Adipose tissue (tissue), 3 donors: ENCODE data around the gene POLR2C. TPM values are rescaled to one million over a fixed set of nuclear protein-coding genes. Genes with fewer than 3 reads are reported as not detected.
"Not testable (repeated sequence)": the region's sequence is repeated elsewhere in the genome, so short reads cannot be mapped to it uniquely, and the experiment has no call there.

Source experiments
- H3K27ac ChIP-seq: one replicate; pipeline ENCODE4 v1.5.1; 2013; ENCODE audit warnings: low read depth, low read length
- WGBS, 3 donors: extraction: QIAGEN DNeasy Blood & Tissue Kit; methylation state at CpG; one replicate each; pipeline ENCODE4 v1.1.7; 2013; 5-methylcytosine and 5-hydroxymethylcytosine counted together
- polyA plus RNA-seq, 3 donors: library from polyadenylated mRNA; stranded (reverse); fragments of 200-250 nt; gene quantifications; one replicate each; pipeline ENCODE4 v1.2.3, GENCODE V29; 2013
- donor health status: healthy with polysubstance abuse.
- donor health status: Bipolar disorder and iron deficiency.
- donor health status: healthy.

The POLR2C gene
- 10 to 100 TPM; 39.3 to 52.1 (median 39.4) TPM for polyA plus RNA-seq

GRCh38 chr16:57462209-57462977 is at the start of gene POLR2C:
POLR2C (plus strand) TSS chr16:57462679; CDS start chr16:57462725, 46 bp downstream.
- 1 to 2% (median 2%) methylated on average over 40 to 47 of the region's 47 CpGs for WGBS, 3 donors
- H3K27ac ChIP-seq = no peak within 1 kb of the TSS

- 79 to 86% (median 86%) methylated on average over 5 of the region's 5 CpGs for WGBS, 3 donors
Measured at GRCh38 chr16:57413301-57413730, 49.2 kb upstream of the POLR2C start.

GRCh38 chr16:57413733-57414132 is 48.7 kb upstream of the POLR2C start:
- H3K27ac ChIP-seq = no peak overlapping the region
- 54 to 79% (median 57%) methylated on average over 7 of the region's 7 CpGs for WGBS, 3 donors

More at GRCh38 chr16:57413301-57413730, 49.2 kb upstream of the POLR2C start:
- H3K27ac ChIP-seq = no peak overlapping the region

GRCh38 chr16:57416084-57416483 is 46.4 kb upstream of the POLR2C start:
- no peak overlapping the region for H3K27ac ChIP-seq
- WGBS, 3 donors = 80 to 84% (median 81%) methylated on average over 14 to 16 of the region's 16 CpGs

- no peak overlapping the region for H3K27ac ChIP-seq
- 60 to 71% (median 68%) methylated on average over 6 of the region's 6 CpGs for WGBS, 3 donors
Measured at GRCh38 chr16:57419506-57419905, 43.0 kb upstream of the POLR2C start.

GRCh38 chr16:57422026-57422944 is 40.2 kb upstream of the POLR2C start:
- H3K27ac ChIP-seq = no peak overlapping the region
- 32 to 46% (median 36%) methylated on average over 10 of the region's 10 CpGs for WGBS, 3 donors

GRCh38 chr16:57423152-57423551 is 39.3 kb upstream of the POLR2C start:
- H3K27ac ChIP-seq = no peak overlapping the region
- 73 to 81% (median 78%) methylated on average over 2 of the region's 2 CpGs for WGBS, 3 donors

GRCh38 chr16:57424583-57424982 is 37.9 kb upstream of the POLR2C start:
- no peak overlapping the region for H3K27ac ChIP-seq
- 71 to 86% (median 73%) methylated on average over 3 of the region's 3 CpGs for WGBS, 3 donors

GRCh38 chr16:57426356-57426755 is 36.1 kb upstream of the POLR2C start:
- no peak overlapping the region for H3K27ac ChIP-seq
- 86 to 90% (median 88%) methylated on average over 7 of the region's 7 CpGs for WGBS, 3 donors

GRCh38 chr16:57427307-57427706 is 35.2 kb upstream of the POLR2C start:
- WGBS, 3 donors = 75 to 84% (median 82%) methylated on average over 8 of the region's 8 CpGs
- H3K27ac ChIP-seq = no peak overlapping the region

GRCh38 chr16:57427824-57428223 is 34.7 kb upstream of the POLR2C start:
- no peak overlapping the region for H3K27ac ChIP-seq

- WGBS, 3 donors = 90 to 92% (median 91%) methylated on average over 5 of the region's 5 CpGs
- no peak overlapping the region for H3K27ac ChIP-seq
Measured at GRCh38 chr16:57430955-57431354, 31.5 kb upstream of the POLR2C start.

- 57 to 96% (median 92%) methylated on average over 2 of the region's 2 CpGs for WGBS, 3 donors
- H3K27ac ChIP-seq = no peak overlapping the region
Measured at GRCh38 chr16:57432505-57432904, 30.0 kb upstream of the POLR2C start.

GRCh38 chr16:57432989-57433388 is 29.5 kb upstream of the POLR2C start:
- H3K27ac ChIP-seq = no peak overlapping the region
- WGBS, 3 donors = 84 to 93% (median 89%) methylated on average over 3 of the region's 3 CpGs

GRCh38 chr16:57434003-57434402 is 28.5 kb upstream of the POLR2C start:
- H3K27ac ChIP-seq = no peak overlapping the region
- WGBS, 3 donors = 94 to 96% (median 96%) methylated on average over 2 of the region's 2 CpGs

- 90 to 100% (median 90%) methylated on average over 1 of the region's 1 CpG for WGBS, 3 donors
- H3K27ac ChIP-seq = no peak overlapping the region
Measured at GRCh38 chr16:57435838-57436237, 26.6 kb upstream of the POLR2C start.

- WGBS, 3 donors = 98 to 99% (median 98%) methylated on average over 8 of the region's 8 CpGs
- not testable (repeated sequence) for H3K27ac ChIP-seq
Measured at GRCh38 chr16:57439947-57440346, 22.5 kb upstream of the POLR2C start.

- not testable (repeated sequence) for H3K27ac ChIP-seq
- 74 to 98% (median 97%) methylated on average over 8 of the region's 8 CpGs for WGBS, 3 donors
Measured at GRCh38 chr16:57440551-57440950, 21.9 kb upstream of the POLR2C start.

- 83 to 87% (median 85%) methylated on average over 3 of the region's 3 CpGs for WGBS, 3 donors
- no peak overlapping the region for H3K27ac ChIP-seq
Measured at GRCh38 chr16:57444711-57445110, 17.8 kb upstream of the POLR2C start.
